Measurements from ENCODE around the gene ARCN1. TPM values are rescaled to one million over a fixed set of nuclear protein-coding genes. Genes with fewer than 3 reads are reported as not detected.
"Not testable (repeated sequence)": the region's sequence is repeated elsewhere in the genome, so short reads cannot be mapped to it uniquely, and the experiment has no call there.

The ARCN1 gene
- total and polyA plus RNA-seq, 9 of the 15 experiments (the other 6 are each of a cell fraction or from before 2014, with no cell fraction given): 30.0 to 224 (median 76.4) TPM

DNA sequence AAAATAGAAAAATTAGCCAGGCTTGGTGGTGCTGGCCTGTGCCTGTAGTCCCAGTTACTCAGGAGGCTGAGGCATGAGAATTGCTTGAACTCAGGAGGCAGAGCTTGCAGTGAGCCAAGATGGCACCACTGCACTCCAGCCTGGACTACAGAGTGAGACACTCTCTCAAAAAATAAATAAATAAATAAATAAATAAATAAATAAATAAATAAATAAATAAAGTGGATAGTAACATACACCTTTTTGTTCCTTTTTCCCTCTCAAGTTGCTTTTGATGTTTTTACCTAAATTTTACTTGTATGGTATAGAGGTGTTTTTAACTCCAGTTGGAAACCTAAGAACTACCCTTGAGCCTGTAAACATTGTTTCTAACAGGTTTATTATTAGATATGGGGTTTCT lies 5.8 kb downstream of the ARCN1 start:
- H4K20me1 ChIP-seq (replicated peaks; ENCODE audit: control insufficient read depth, insufficient read depth, low read length): peaks cover 22% of the 10 kb centered on the region
- in situ Hi-C loops (cut with MboI); intact Hi-C loops (cut with micrococcal nuclease); FAIRE-seq; H3K9me3 ChIP-seq (replicated peaks; ENCODE audit: control insufficient read depth, insufficient read depth, low read depth, low read length); ATAC-seq; H3K4me3 ChIP-seq; BruUV-seq (replicated peaks); CTCF ChIA-PET (ENCODE audit: low intra/inter-chr PET ratio); H3K9ac ChIP-seq (ENCODE audit: insufficient read depth in 1 of 2, low read depth in 2 of 2, low read length in 2 of 2); H3K4me2 ChIP-seq (ENCODE audit: insufficient read depth, low read length); DNase-seq (ENCODE audit: extremely low read depth in 1 of 4, low spot score in 3 of 4); H2AFZ ChIP-seq (ENCODE audit: low read depth, low read length); H3K4me1 ChIP-seq (replicated peaks in 1 of 2; ENCODE audit: control insufficient read depth in 2 of 2, insufficient read depth in 2 of 2, low read length in 2 of 2); H3K27ac ChIP-seq (ENCODE audit: extremely low read depth, low read depth, low read length); H3K9me1 ChIP-seq (ENCODE audit: control insufficient read depth, insufficient read depth, low read length); H3K27me3 ChIP-seq (ENCODE audit: control insufficient read depth in 2 of 2, insufficient read depth in 2 of 2, low read length in 2 of 2): not testable (repeated sequence)
- peaks cover 81% of the 10 kb centered on the region for H3K79me2 ChIP-seq (ENCODE audit: control insufficient read depth, insufficient read depth, low read length)
- POLR2A ChIA-PET: interaction anchor here (0.7 to 1.3 kb wide), 2 partner anchors 31 to 61 kb away, joined by 3 read pairs; no protein-coding TSS in a partner anchor
- peak; percentile 84; the same call in 1 of the 2 replicates for TF ChIP-seq ZC3H11A (IDR thresholded peaks at IDR 0.05; ENCODE audit: low read depth, low read length)
- peaks cover 46% of the 10 kb centered on the region for H3K36me3 ChIP-seq (ENCODE audit: control insufficient read depth, insufficient read depth, low read length)

GRCh38 chr11:118581057-118581456 lies 8.8 kb downstream of the ARCN1 start:
- H3K27me3 ChIP-seq (ENCODE audit: control insufficient read depth in 2 of 2, insufficient read depth in 2 of 2, low read length in 2 of 2): no peaks in the 10 kb centered on the region
- ChIA-PET CTCF (ENCODE audit: low intra/inter-chr PET ratio) (no interaction called here), POLR2A (interaction anchor here (0.6 to 2.1 kb wide), 2 partner anchors 8 to 26 kb away, joined by 4 to 9 read pairs; partner anchors contain the start of genes ARCN1 and PHLDB1)
- H3K36me3 ChIP-seq (ENCODE audit: control insufficient read depth, insufficient read depth, low read length): peaks cover 62% of the 10 kb centered on the region
- H2AFZ ChIP-seq (ENCODE audit: low read depth, low read length): no peak overlapping the region
- H3K9me1 ChIP-seq (ENCODE audit: control insufficient read depth, insufficient read depth, low read length): no peaks in the 10 kb centered on the region
- H3K79me2 ChIP-seq (ENCODE audit: control insufficient read depth, insufficient read depth, low read length): peaks cover 51% of the 10 kb centered on the region
- FAIRE-seq (no peak), ATAC-seq (no peak), DNase-seq (ENCODE audit: extremely low read depth in 1 of 4, low spot score in 3 of 4) (no peak)
- TF ChIP-seq CHD4 (IDR thresholded peaks at IDR 0.05; ENCODE audit: insufficient read depth, insufficient replicate concordance, low read depth, low read length, poor library complexity, severe bottlenecking) (no peak), ZBED1 (IDR thresholded peaks at IDR 0.05) (no peak), ZBTB8A (IDR thresholded peaks at IDR 0.05; ENCODE audit: partially characterized antibody) (no peak), MXD1 (CRISPR knock-in tag; IDR thresholded peaks at IDR 0.05; ENCODE audit: borderline replicate concordance, poor library complexity, severe bottlenecking) (no peak), CREB5 (CRISPR knock-in tag; IDR thresholded peaks at IDR 0.05) (no peak), KLF6 (CRISPR knock-in tag; IDR thresholded peaks at IDR 0.05; ENCODE audit: borderline replicate concordance) (no peak), ARID1B (IDR thresholded peaks at IDR 0.05) (no peak)
- WGBS (ENCODE audit: insufficient coverage, low coverage, missing lambda C conversion rate): 84% methylated on average over 6 of the region's 6 CpGs
- no peaks in the 10 kb centered on the region for H3K9me3 ChIP-seq (replicated peaks; ENCODE audit: control insufficient read depth, insufficient read depth, low read depth, low read length)
- no peaks in the 10 kb centered on the region for H3K4me1 ChIP-seq (replicated peaks in 1 of 2; ENCODE audit: control insufficient read depth in 2 of 2, insufficient read depth in 2 of 2, low read length in 2 of 2)
- intact Hi-C loops (cut with micrococcal nuclease) (no loop called here), in situ Hi-C loops (cut with MboI) (no loop called here)
- H3K9ac ChIP-seq (ENCODE audit: insufficient read depth in 1 of 2, low read depth in 2 of 2, low read length in 2 of 2): no peak overlapping the region
- H3K4me3 ChIP-seq: no peak overlapping the region
- BruUV-seq (replicated peaks): no TSS peak
- H3K4me2 ChIP-seq (ENCODE audit: insufficient read depth, low read length): no peak overlapping the region
- peaks cover 4% of the 10 kb centered on the region for H4K20me1 ChIP-seq (replicated peaks; ENCODE audit: control insufficient read depth, insufficient read depth, low read length)
- H3K27ac ChIP-seq (ENCODE audit: extremely low read depth, low read depth, low read length): no peak overlapping the region

Data from K562 (cell line).